NCI-H1694 (cell line): ENCODE data around the gene ETS1.

Source experiments
- DNase-seq: peaks from one replicate; lab custom pipeline; 2025; lab: John Stamatoyannopoulos, UW

The ETS1 gene

DNA sequence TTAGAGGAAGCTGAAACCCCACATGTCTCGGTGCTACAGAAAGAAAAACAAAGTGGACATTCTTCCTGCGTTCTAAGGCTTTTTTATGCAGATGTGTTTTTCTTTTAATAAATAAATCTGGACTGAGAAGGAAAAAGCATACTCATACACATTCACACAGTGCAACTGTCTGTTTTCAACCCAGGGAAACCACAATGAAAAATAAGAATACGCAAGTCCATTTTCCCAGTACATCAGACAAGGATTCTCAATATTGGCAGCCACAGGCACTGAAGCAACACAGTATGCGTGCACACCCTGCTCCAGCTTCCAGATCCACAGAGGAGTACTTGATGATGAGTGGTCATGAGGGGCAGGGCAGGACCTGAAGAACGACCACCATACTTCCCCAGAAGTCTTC lies 86.9 kb downstream of the ETS1 start:
- no peak for DNase-seq

- DNase-seq, result no peak
Measured at GRCh38 chr11:128499613-128500253, 87.6 kb downstream of the ETS1 start.

- DNase-seq, result no peak
Measured at GRCh38 chr11:128498721-128499245, 88.6 kb downstream of the ETS1 start.

DNA sequence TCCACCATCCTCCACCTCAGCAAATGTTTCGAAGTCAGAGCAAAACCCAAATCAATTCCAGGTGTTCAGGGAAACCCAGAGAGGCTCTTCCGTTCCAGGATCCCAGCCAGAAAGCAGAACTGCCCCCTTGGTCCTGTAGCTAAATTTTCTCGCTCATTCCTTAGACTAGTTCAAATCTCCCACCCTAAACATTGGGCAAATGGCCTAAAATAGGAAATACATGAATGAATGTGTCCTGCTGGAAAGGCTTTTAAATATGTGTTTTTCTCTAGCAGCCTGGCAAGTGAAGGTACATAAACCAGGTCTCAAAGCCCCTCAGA lies 89.6 kb downstream of the ETS1 start:
- DNase-seq, result no peak

DNA sequence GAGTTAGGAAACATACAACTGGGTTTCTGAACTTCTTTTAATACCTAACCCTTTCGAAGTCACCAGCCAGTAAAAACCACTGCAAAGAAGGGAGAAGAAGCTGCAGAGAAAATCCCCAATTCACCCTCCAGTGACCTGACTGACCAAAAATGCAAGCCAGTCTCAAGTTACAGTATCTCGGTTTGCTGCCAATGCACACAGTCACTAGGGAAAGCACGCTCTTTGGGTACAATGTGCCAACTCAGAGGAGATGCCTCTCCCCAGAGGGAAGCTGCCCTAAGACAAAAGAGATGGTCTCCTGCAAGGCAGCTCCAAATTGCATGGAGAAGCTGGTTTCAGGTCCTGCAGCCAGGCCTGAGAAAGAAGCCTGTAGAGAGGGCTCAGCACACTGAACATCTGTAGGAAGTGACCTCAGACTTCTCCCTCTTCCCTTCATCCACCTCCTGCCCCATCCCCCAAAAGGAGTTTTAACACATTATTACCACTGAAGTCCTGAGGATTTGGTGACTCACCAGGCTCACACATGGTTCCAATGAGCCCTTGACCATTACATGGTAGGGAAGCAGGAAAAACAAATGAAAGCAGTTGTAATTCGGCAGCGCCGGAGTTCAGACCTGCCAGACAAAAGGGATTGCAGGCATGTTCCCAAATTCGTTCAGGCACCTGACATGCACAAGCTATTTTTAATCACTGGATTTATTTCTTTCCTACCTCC lies 90.1 kb downstream of the ETS1 start:
- DNase-seq, result no peak

DNA sequence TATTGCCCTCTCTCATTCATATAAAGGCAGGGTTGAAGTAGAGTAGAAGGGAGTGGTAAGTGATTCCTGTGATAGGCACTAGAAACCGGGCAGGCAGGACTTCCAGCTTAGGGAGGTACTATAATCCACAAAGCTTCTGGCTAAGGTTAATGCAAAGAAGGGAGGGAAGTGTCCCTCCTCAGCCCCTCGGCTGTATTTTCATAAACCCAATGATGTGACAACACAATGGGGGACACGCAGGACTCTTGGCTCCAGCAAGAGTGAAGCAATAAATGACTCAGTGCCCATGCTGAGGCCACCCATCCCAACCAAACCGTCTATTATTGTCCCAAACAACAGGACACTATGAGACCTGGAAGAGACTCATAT lies 90.7 kb downstream of the ETS1 start:
- DNase-seq, result no peak

- no peak for DNase-seq
Measured at GRCh38 chr11:128496249-128496648, 91.1 kb downstream of the ETS1 start.

GRCh38 chr11:128494418-128495332 lies 92.7 kb downstream of the ETS1 start:
- no peak for DNase-seq

DNA sequence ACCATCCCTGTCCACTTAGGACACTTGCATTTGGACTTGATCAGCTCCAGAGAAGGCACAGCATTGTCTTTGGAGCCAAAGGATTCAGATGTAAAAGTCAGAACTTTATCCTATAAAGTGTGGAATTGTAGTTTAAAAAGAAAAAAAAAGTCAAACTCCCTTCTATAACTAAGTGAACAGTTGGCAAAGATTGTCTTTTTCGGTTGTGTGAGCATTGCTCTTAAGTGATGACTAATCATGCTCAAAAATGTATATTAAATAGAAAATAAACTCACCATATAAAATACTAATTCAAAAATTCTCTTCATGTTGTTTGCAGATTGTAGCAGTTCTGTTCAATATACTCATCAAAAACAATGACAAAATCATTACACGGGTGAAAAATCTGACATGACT lies 93.8 kb downstream of the ETS1 start:
- no peak for DNase-seq

- DNase-seq, result no peak
Measured at GRCh38 chr11:128492903-128493569, 94.3 kb downstream of the ETS1 start.

GRCh38 chr11:128492461-128492860 lies 94.9 kb downstream of the ETS1 start:
- no peak for DNase-seq

- DNase-seq, result no peak
Measured at GRCh38 chr11:128491195-128491936, 96.0 kb downstream of the ETS1 start.

DNA sequence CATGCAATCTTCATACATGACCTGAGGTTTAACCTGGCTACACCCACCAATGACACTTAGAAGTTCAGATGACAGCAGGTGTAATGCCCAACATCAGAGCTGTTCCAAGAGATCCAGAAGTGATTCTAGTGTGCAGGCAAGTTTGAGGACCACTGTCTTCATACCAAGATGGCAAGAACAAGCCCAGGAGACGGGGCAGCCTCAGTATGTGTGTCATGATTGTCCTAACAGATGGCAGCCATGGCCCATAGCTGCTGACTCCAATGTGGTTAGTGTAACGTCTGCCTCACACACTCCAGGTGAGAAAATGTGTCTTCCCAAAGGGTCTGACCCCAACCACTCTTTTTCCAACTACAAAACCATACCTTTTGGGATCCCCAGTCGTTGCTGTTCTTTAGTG lies 97.3 kb downstream of the ETS1 start:
- no peak for DNase-seq

GRCh38 chr11:128488471-128488870 lies 98.9 kb downstream of the ETS1 start:
- no peak for DNase-seq

- no peak for DNase-seq
Measured at GRCh38 chr11:128487978-128488377, 99.4 kb downstream of the ETS1 start.

- no peak for DNase-seq
Measured at GRCh38 chr11:128484172-128484571, 103.2 kb downstream of the ETS1 start.

DNA sequence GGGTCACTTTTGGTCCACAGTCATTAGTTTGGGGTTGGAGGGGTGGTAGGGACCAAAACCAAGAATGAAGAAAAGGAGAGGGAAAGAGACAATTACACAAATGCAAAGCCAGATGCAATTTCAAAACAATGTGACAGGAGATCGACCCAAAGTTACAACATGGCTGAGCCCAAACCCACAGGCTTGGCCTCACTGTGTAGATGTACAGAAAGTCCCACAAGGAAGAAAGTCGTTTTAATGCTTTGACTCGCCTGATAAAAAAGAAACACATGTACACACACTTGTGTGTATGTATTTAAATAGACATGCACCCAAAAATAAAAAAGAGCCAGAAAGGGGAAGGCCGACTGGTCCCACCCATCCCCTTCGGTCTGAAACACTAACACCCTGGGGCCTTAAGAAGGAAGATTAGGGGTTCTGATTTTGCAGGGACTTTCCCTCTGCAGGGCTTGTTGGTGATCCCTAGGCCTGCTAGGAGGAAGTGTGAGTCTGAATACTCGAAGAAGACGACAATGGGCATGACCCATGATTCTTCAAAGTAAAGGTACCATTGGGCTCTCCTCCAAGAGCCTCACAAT lies 104.1 kb downstream of the ETS1 start:
- DNase-seq, result no peak

- DNase-seq, result no peak
Measured at GRCh38 chr11:128482512-128483191, 104.7 kb downstream of the ETS1 start.

GRCh38 chr11:128482092-128482491 lies 105.3 kb downstream of the ETS1 start:
- DNase-seq, result no peak

- DNase-seq, result no peak
Measured at GRCh38 chr11:128481135-128481534, 106.2 kb downstream of the ETS1 start.

DNA sequence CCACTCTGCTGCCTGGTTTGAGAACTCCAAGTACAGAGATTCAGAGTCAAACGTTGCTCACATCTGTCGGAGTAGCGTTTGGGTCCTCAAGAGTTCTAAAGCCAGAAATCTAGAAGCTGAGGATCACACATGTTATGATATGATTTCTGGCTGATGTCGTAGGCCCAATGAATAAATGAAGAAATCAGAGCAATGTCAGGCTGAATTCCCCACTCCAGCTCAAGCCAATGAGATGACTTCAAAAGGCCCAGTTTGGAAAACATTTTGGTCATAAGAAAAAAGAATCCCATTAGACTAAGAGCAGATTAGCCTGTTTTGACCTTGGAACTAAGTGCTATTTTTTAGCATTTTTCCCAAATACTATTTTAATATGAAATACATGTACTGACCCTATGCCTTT lies 106.7 kb downstream of the ETS1 start:
- no peak for DNase-seq
